Adrenal gland (tissue), 12 donors: ENCODE data around the gene DLG2. TPM values are rescaled to one million over a fixed set of nuclear protein-coding genes. Genes with fewer than 3 reads are reported as not detected.

Experiments used
- DNase-seq, 7 donors: peaks; one replicate each; pipeline ENCODE4 v3.0.0-alpha.2; 2019 to 2020
- H3K27ac ChIP-seq, 5 donors: fragments of 200-600 bp; sonication (generic) in 4 of 5; 1 replicate in 3 of 5; 2 replicates in 2 of 5; pipeline versions ENCODE4 v1.5.1 to v1.8.0; 2016 to 2020; ENCODE audit warnings: mild to moderate bottlenecking in 1 of 5
- H3K27me3 ChIP-seq: fragments of 200-600 bp; 2 replicates; pipeline ENCODE4 v1.8.0; 2021
- H3K36me3 ChIP-seq, 2 donors: fragments of 200-600 bp; replicated peaks in 1 of 2; 1 replicate in 1 of 2; 2 replicates in 1 of 2; pipeline versions ENCODE4 v1.5.1 to v1.8.0; 2018 to 2022
- H3K4me1 ChIP-seq, 2 donors: fragments of 200-600 bp; replicated peaks in 1 of 2; 1 replicate in 1 of 2; 2 replicates in 1 of 2; pipeline versions ENCODE4 v1.5.1 to v1.8.0; 2018 to 2021
- H3K4me3 ChIP-seq, 4 donors: fragments of 200-600 bp; sonication (generic) in 3 of 4; one replicate each; pipeline ENCODE4 v1.5.1; 2016 to 2018
- H3K9me3 ChIP-seq, 3 donors: fragments of 200-600 bp; sonication (generic) in 1 of 3; replicated peaks in 1 of 3; 1 replicate in 2 of 3; 2 replicates in 1 of 3; pipeline versions ENCODE4 v1.5.1 to v1.8.0; 2016 to 2021
- POLR2A ChIP-seq, 2 donors: fragments of 450-650 bp; IDR thresholded peaks; one replicate each; pipeline ENCODE4 v1.6.1; 2017; ENCODE audit warnings: antibody characterized with exemption in 2 of 2, mild to moderate bottlenecking in 2 of 2, moderate library complexity in 1 of 2
- WGBS, 4 donors: extraction: QIAGEN DNeasy Blood & Tissue Kit in 2 of 4; methylation state at CpG; one replicate each; pipeline versions ENCODE4 v1.1.5 to v1.1.7; 2013 to 2017; 5-methylcytosine and 5-hydroxymethylcytosine counted together
- intact Hi-C, 2 donors: fragments of 100-400 bp; cut with DNase I; formaldehyde crosslinking; loops; one replicate each; pipeline versions ENCODE4 v1.14.1 to v1.15.0; 2022 to 2023
- polyA plus RNA-seq, 3 donors: library from polyadenylated mRNA; stranded (reverse); fragments of 200-250 nt in 2 of 3; fragments of 350-450 nt in 1 of 3; fragmentation: Illumina TruSeq in 1 of 3; extraction: RNeasy Lipid Tissue Mini Kit (QIAGEN cat#74804) in 1 of 3; gene quantifications; one replicate each; pipeline ENCODE4 v1.2.3, GENCODE V29; 2013 to 2014
- total RNA-seq, 9 donors: library from RNA; depleted of rRNA in 4 of 9; stranded (reverse); fragments of >200 nt in 4 of 9; fragments of 120-200 nt in 1 of 9; fragmentation: NEBNext Ultra II Directional in 1 of 9; extraction: Animal tissue kit (Norgen Biotek cat#: 25700) in 1 of 9; gene quantifications; one replicate each; pipeline versions ENCODE4 v1.1.0 to v1.2.4, GENCODE V29; 2013 to 2023
- TF ChIP-seq, protein P1 (sequence below), 6 experiments: fragments of 450-650 bp in 4 of 6; fragments of 200-600 bp in 2 of 6; sonication (generic) in 1 of 6; IDR thresholded peaks; 1 replicate in 5 of 6; 2 replicates in 1 of 6; pipeline versions ENCODE4 v1.5.1 to v1.8.0; 2016 to 2021; ENCODE audit warnings: antibody characterized with exemption in 6 of 6, mild to moderate bottlenecking in 2 of 6, moderate library complexity in 1 of 6
- donor health status: healthy with polysubstance abuse.
- donor health status: Bipolar disorder and iron deficiency.
- donor health status: DM: yes; HTN: yes; CAD: no.
- donor health status: DM: no; HTN: no; CAD: no.
- donor health status: DM: no; HTN: no; CAD: no.
- donor health status: DM: yes; HTN: yes; CAD: no.

The DLG2 gene
- total and polyA plus RNA-seq, 12 donors, result 8.3 to 101 (median 37.5) TPM

DNA sequence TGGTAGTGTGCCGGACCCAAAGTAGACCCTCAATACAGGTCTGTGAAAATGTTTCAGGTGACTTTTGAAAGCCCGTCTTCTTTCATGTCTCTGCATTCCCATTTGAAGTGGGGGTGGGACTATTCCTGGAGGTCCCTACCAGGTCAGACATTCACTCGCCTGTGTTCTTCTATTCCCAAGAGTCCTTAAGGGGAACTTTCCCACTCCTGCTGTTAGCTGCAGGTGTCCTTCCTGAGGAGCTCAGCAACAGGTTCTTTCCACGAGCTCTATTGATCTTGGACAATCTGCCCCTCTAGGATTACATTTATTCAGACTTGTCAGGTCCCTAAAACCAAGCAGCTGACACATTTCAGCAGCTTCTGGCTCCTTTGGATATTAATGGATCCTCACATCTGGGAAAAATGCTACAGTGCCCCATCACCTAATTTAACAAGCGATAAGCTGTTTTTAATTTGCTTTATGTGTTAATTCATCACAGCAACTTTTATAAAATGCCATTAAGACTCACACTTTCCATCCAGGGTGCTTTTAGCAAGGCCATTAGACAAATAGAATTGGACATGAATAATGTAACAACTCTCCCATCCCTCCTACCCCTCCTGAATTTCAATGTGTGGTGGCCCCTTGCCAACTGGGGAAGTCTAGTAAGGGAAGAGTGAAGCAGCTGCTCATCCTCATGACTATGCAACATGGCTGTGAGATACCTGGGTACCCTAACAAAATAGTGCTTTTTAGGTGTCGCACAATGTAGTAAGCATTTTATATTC lies 2081.5 kb downstream of the DLG2 start:
- intact Hi-C loops, result no loop called here
- TF ChIP-seq, protein P1, sequence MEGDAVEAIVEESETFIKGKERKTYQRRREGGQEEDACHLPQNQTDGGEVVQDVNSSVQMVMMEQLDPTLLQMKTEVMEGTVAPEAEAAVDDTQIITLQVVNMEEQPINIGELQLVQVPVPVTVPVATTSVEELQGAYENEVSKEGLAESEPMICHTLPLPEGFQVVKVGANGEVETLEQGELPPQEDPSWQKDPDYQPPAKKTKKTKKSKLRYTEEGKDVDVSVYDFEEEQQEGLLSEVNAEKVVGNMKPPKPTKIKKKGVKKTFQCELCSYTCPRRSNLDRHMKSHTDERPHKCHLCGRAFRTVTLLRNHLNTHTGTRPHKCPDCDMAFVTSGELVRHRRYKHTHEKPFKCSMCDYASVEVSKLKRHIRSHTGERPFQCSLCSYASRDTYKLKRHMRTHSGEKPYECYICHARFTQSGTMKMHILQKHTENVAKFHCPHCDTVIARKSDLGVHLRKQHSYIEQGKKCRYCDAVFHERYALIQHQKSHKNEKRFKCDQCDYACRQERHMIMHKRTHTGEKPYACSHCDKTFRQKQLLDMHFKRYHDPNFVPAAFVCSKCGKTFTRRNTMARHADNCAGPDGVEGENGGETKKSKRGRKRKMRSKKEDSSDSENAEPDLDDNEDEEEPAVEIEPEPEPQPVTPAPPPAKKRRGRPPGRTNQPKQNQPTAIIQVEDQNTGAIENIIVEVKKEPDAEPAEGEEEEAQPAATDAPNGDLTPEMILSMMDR (IDR thresholded peaks at IDR 0.05), result no peak
- TF ChIP-seq POLR2A (IDR thresholded peaks at IDR 0.05), result no peak
- Histone ChIP-seq H3K27me3 (no peaks in the 10 kb centered on the region), H3K9me3 (no peaks in the 10 kb centered on the region), H3K36me3 (no peaks in the 10 kb centered on the region), H3K27ac (no peak overlapping the region), H3K4me3 (no peak overlapping the region), H3K4me1 (no peaks in the 10 kb centered on the region)
- DNase-seq, result no peak
- 78 to 92% (median 83%) methylated on average over 6 of the region's 6 CpGs for WGBS, 4 donors

DNA sequence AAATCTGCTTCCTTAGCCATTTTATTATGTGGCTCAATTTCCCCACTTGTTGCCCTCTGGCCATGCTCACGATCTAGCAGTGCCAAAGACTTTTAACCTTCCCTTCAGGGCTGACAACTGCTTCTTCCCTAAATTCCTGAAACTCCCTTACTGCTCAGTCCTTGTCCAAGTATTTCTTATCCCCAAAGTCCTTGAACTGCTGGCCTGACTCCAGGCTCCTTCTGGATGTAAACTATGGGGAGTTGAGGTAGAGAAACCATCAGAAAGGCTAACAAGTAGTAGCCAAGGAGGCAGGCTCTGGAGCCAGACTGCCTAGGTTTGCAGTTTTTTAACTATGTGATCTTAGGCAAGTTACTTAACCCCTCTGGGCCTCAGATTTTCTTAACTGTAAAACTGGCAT lies 2082.3 kb downstream of the DLG2 start:
- TF ChIP-seq POLR2A (IDR thresholded peaks at IDR 0.05), result no peak
- TF ChIP-seq, protein P1 (IDR thresholded peaks at IDR 0.05), result no peak
- H3K4me1 ChIP-seq, result no peaks in the 10 kb centered on the region
- no peak overlapping the region for H3K27ac ChIP-seq
- H3K9me3 ChIP-seq, result no peaks in the 10 kb centered on the region
- WGBS, 4 donors, result 38 to 64% (median 53%) methylated on average over 1 of the region's 1 CpG
- no peaks in the 10 kb centered on the region for H3K27me3 ChIP-seq
- no peak overlapping the region for H3K4me3 ChIP-seq
- no peaks in the 10 kb centered on the region for H3K36me3 ChIP-seq
- intact Hi-C loops, result no loop called here
- DNase-seq, result peak in 2 of 7 donors; percentile 24 to 29

DNA sequence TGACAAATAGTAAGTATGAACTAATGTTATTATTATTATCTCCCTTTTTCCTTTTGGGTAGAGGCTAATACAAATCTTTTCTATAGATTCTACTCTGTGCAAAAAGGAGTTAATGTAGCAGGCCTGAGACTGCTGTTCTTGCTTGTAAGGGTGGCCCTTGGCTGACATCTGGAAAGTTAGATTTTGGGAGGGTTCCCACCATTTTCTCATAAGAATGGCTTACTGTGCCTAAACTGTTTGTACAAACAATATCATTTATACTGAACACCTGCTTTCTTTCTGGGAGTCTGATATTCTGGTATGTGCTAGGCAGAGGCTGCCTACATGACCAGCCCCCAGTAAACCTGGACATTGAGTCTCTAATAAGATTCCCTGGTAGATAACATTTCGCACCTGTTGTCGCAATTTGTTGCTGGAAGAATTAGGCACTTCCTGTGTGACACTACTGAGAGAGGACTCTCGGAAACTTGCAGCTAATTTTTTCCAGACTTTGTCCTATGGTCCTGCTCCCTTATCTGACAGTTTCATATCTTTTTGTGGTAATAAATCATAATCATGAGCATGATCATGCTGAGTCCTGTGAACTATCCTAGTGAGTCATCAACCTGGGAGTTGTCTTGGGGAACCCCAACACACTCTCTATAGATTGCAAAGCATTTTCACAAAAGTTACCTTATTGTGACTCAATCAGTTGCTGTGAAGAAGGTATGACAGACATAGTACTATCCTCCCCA lies 2083.3 kb downstream of the DLG2 start:
- intact Hi-C loops, result no loop called here
- no peak overlapping the region for H3K4me3 ChIP-seq
- DNase-seq, result no peak
- TF ChIP-seq POLR2A (IDR thresholded peaks at IDR 0.05), result no peak
- TF ChIP-seq, protein P1 (IDR thresholded peaks at IDR 0.05), result no peak
- 77 to 87% (median 79%) methylated on average over 3 of the region's 3 CpGs for WGBS, 4 donors
- no peaks in the 10 kb centered on the region for H3K9me3 ChIP-seq
- H3K36me3 ChIP-seq, result no peaks in the 10 kb centered on the region
- no peaks in the 10 kb centered on the region for H3K4me1 ChIP-seq
- H3K27ac ChIP-seq, result no peak overlapping the region
- H3K27me3 ChIP-seq, result no peaks in the 10 kb centered on the region

DNA sequence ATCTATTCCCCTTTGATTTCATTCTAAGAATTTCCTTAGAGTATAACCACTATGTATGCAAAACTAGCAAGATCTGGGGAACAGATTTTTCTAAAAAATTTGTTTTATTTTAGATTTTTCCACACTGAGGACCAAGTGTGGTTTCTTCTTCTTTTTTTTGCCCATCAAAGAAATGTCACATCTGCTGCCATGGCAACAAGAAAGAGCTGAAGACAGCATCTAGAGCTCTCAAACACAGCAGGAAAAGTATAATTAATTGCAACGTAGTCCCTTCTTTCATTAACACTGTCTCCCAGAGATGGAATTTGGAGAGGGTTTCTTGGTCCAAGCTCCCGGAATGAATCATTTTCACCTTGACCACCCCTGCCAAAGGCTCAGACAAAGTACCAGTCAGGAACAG lies 2084.3 kb downstream of the DLG2 start:
- H3K9me3 ChIP-seq, result no peaks in the 10 kb centered on the region
- H3K4me1 ChIP-seq, result no peaks in the 10 kb centered on the region
- WGBS, 4 donors, result 64 to 74% (median 69%) methylated on average over 2 of the region's 2 CpGs
- no peaks in the 10 kb centered on the region for H3K36me3 ChIP-seq
- intact Hi-C loops, result no loop called here
- TF ChIP-seq, protein P1 (IDR thresholded peaks at IDR 0.05), result no peak
- TF ChIP-seq POLR2A (IDR thresholded peaks at IDR 0.05), result no peak
- H3K4me3 ChIP-seq, result no peak overlapping the region
- no peak overlapping the region for H3K27ac ChIP-seq
- no peaks in the 10 kb centered on the region for H3K27me3 ChIP-seq
- no peak for DNase-seq
